Measurements from ENCODE around the gene TNS3. TPM values are rescaled to one million over a fixed set of nuclear protein-coding genes. Genes with fewer than 3 reads are reported as not detected.
A peak's percentile ranks its signal among the peaks of the same experiment; 100 is the strongest.

Gene TNS3
- total and polyA plus RNA-seq, 2 experiments from 2014 or later: 2.7 to 5.7 TPM

DNA sequence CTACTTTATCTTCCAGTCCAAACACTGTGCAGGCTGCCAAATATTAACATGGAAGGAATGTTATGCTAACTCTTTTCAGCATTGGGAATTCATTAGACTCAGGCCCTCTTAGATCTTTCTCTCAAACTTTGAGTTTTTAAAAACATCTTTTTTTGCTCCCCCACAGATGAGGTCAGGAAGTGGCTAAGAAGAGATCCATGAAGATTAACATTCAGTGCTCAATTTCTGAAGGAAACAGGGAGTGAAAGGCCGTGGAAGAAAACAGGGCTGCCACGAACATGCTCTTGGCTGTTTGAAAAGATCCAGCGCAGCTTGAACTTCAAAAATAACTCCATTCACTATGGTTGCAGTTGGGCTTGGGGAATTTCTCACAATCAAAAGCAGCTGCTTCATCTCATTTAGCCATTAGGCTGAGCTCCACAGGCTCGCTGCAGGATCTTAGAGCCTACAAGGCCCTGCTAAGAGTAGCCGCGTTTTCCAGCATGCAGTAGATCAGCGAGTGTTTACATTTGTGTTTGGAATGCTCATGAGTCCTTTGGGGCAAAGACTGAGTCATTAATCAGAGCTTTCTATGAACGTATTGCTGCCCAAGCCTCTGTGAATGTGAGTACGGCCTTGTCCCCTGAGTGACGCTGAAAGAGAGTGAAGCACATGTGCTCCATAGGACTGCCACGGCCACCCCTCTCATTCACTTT lies 41.2 kb upstream of the TNS3 start:
- Histone ChIP-seq H3K36me3 (no peaks in the 10 kb centered on the region), H3K27ac (peak overlapping the region; percentile 71), H3K4me3 (no peak overlapping the region), H3K27me3 (no peaks in the 10 kb centered on the region), H3K4me1 (ENCODE audit: low read depth) (peaks cover 8% of the 10 kb centered on the region), H3K9me3 (ENCODE audit: low read depth) (no peaks in the 10 kb centered on the region)
- DNase-seq (ENCODE audit: low read depth in 1 of 2, low spot score in 1 of 2): peak in 1 of 2 donors; percentile 86
- TF ChIP-seq CTCF (IDR thresholded peaks at IDR 0.05; ENCODE audit: low read depth, low read length): no peak

- no peak for TF ChIP-seq CTCF (IDR thresholded peaks at IDR 0.05; ENCODE audit: low read depth, low read length)
- Histone ChIP-seq H3K9me3 (ENCODE audit: low read depth) (no peaks in the 10 kb centered on the region), H3K27me3 (no peaks in the 10 kb centered on the region), H3K4me3 (no peak overlapping the region), H3K36me3 (no peaks in the 10 kb centered on the region), H3K4me1 (ENCODE audit: low read depth) (peaks cover 8% of the 10 kb centered on the region), H3K27ac (peak overlapping the region; percentile 71)
- DNase-seq (ENCODE audit: low read depth in 1 of 2, low spot score in 1 of 2): no peak
These were observed 40.7 kb upstream of the TNS3 start for GRCh38 chr7:47622586-47622945.

- Histone ChIP-seq H3K27me3 (no peaks in the 10 kb centered on the region), H3K27ac (no peak overlapping the region), H3K36me3 (no peaks in the 10 kb centered on the region), H3K4me3 (no peak overlapping the region), H3K9me3 (ENCODE audit: low read depth) (no peaks in the 10 kb centered on the region), H3K4me1 (ENCODE audit: low read depth) (peaks cover 8% of the 10 kb centered on the region)
- DNase-seq (ENCODE audit: low read depth in 1 of 2, low spot score in 1 of 2): no peak
- no peak for TF ChIP-seq CTCF (IDR thresholded peaks at IDR 0.05; ENCODE audit: low read depth, low read length)
These were observed 40.2 kb upstream of the TNS3 start for GRCh38 chr7:47621979-47622561.

GRCh38 chr7:47621347-47621746 lies 39.4 kb upstream of the TNS3 start:
- DNase-seq (ENCODE audit: low read depth in 1 of 2, low spot score in 1 of 2): no peak
- Histone ChIP-seq H3K27me3 (no peaks in the 10 kb centered on the region), H3K4me3 (no peak overlapping the region), H3K36me3 (no peaks in the 10 kb centered on the region), H3K9me3 (ENCODE audit: low read depth) (no peaks in the 10 kb centered on the region), H3K27ac (no peak overlapping the region), H3K4me1 (ENCODE audit: low read depth) (peaks cover 8% of the 10 kb centered on the region)
- no peak for TF ChIP-seq CTCF (IDR thresholded peaks at IDR 0.05; ENCODE audit: low read depth, low read length)

DNA sequence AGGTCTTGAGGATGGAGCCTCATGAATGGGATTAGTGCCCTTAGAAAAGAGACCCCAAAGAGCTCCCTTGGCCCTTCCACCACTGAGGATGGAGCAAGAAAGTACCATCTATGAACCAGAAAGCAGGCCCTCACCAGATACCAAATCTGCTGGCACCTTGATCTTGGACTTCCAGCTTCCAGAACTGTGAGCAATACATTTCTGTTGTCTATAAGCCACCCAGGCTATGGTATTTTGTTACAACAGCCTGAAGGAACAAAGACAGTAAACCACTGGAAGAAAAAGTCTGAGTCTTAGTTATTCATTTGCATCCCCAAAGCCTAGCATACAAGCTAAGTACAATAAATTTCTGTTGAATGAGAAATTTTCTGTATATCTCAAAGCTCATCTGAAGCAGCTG lies 37.9 kb upstream of the TNS3 start:
- Histone ChIP-seq H3K27me3 (no peaks in the 10 kb centered on the region), H3K27ac (no peak overlapping the region), H3K36me3 (no peaks in the 10 kb centered on the region), H3K4me1 (ENCODE audit: low read depth) (peaks cover 8% of the 10 kb centered on the region), H3K4me3 (no peak overlapping the region), H3K9me3 (ENCODE audit: low read depth) (no peaks in the 10 kb centered on the region)
- TF ChIP-seq CTCF (IDR thresholded peaks at IDR 0.05; ENCODE audit: low read depth, low read length): no peak
- no peak for DNase-seq (ENCODE audit: low read depth in 1 of 2, low spot score in 1 of 2)

Measured in cardiac muscle cell (in vitro differentiated cells and primary cell).